Endothelial cell of umbilical vein (primary cell): ENCODE results near the gene PARD3B. TPM values are rescaled to one million over a fixed set of nuclear protein-coding genes. Genes with fewer than 3 reads are reported as not detected.

Source experiments
- BruUV-seq: library from RNA; stranded (reverse); fragments of 400-500 nt; replicated peaks from 2 replicates; lab custom pipeline; 2021; lab: Mats Ljungman, UMichigan
- CTCF ChIA-PET: fragments of 300-600, 350-600 bp; sonication (Branson Sonifier 250); formaldehyde crosslinking; loops from one replicate; lab custom pipeline; 2021; ENCODE audit warnings: antibody characterized with exemption, inconsistent platforms; lab: Charles Lee
- POLR2A ChIA-PET: fragments of 300-600, 350-600 bp; sonication (Branson Sonifier 250); formaldehyde crosslinking; loops from one replicate; lab custom pipeline; 2021; ENCODE audit warnings: antibody characterized with exemption, inconsistent platforms; lab: Charles Lee
- DNase-seq: peaks from one replicate; pipeline ENCODE4 v3.0.0-alpha.2; 2011; ENCODE audit warnings: low read depth, low spot score
- FAIRE-seq: peaks from 2 replicates; lab custom pipeline; 2011; peaks lifted over from hg19 to GRCh38; lab: Jason Lieb, UNC
- H2AFZ ChIP-seq: 2 replicates; pipeline ENCODE4 v1.6.0; 2012; ENCODE audit warnings: low read depth, low read length, control low read depth, inconsistent platforms
- H3K27ac ChIP-seq: 2 replicates; pipeline ENCODE4 v1.5.1; 2011; ENCODE audit warnings: low read depth, mild to moderate bottlenecking, control low read depth, low read length, moderate library complexity; ENCODE audit not compliant: insufficient read depth
- H3K27me3 ChIP-seq, 2 experiments: 2 replicates each; pipeline versions ENCODE4 v1.6.0 to v1.6.1; 2011; ENCODE audit warnings: low read length in 2 of 2, mixed read lengths in 1 of 2; ENCODE audit not compliant: control insufficient read depth in 2 of 2, insufficient read depth in 2 of 2
- H3K36me3 ChIP-seq, 2 experiments: 2 replicates in 1 of 2; 3 replicates in 1 of 2; pipeline ENCODE4 v1.5.1; 2011; ENCODE audit warnings: low read length in 2 of 2, mild to moderate bottlenecking in 1 of 2, moderate library complexity in 1 of 2; ENCODE audit not compliant: control insufficient read depth in 2 of 2, insufficient read depth in 2 of 2; ENCODE audit errors: extremely low read depth in 1 of 2
- H3K4me1 ChIP-seq: 3 replicates; pipeline ENCODE4 v1.5.1; 2011; ENCODE audit warnings: mild to moderate bottlenecking, low read length; ENCODE audit not compliant: control insufficient read depth, insufficient read depth; ENCODE audit errors: extremely low read depth
- H3K4me2 ChIP-seq: 2 replicates; pipeline ENCODE4 v1.6.1; 2011; ENCODE audit warnings: low read length, control low read depth, mixed read lengths; ENCODE audit not compliant: insufficient read depth
- H3K4me3 ChIP-seq, 3 experiments: fragments of 200-600 bp in 1 of 3; sonication (generic), shearing (Covaris generic) in 1 of 3; replicated peaks in 1 of 3; 2 replicates each; pipeline ENCODE4 v1.5.1; 2011 to 2016; ENCODE audit warnings: control low read depth in 3 of 3, low read length in 3 of 3, mild to moderate bottlenecking in 2 of 3, inconsistent platforms in 1 of 3, low read depth in 1 of 3, moderate library complexity in 1 of 3; ENCODE audit not compliant: insufficient read depth in 1 of 3
- H3K79me2 ChIP-seq: 2 replicates; pipeline ENCODE4 v1.6.0; 2012; ENCODE audit warnings: low read length, inconsistent platforms; ENCODE audit not compliant: control insufficient read depth, insufficient read depth
- H3K9ac ChIP-seq: replicated peaks from 2 replicates; pipeline ENCODE3; 2011; ENCODE audit warnings: low read length, control low read depth; ENCODE audit not compliant: insufficient read depth; ENCODE audit errors: extremely low read depth
- H3K9me1 ChIP-seq: replicated peaks from 3 replicates; pipeline ENCODE4 v1.6.0; 2011; ENCODE audit warnings: mild to moderate bottlenecking, low read length; ENCODE audit not compliant: control insufficient read depth, insufficient read depth; ENCODE audit errors: extremely low read depth
- H3K9me3 ChIP-seq: replicated peaks from 2 replicates; pipeline ENCODE4 v1.5.1; 2012; ENCODE audit warnings: low read length, inconsistent platforms; ENCODE audit not compliant: control insufficient read depth, insufficient read depth
- H4K20me1 ChIP-seq: replicated peaks from 2 replicates; pipeline ENCODE3; 2011; ENCODE audit warnings: mild to moderate bottlenecking, low read length; ENCODE audit not compliant: control insufficient read depth, insufficient read depth; ENCODE audit errors: extremely low read depth
- CTCF ChIP-seq, 2 donors: IDR thresholded peaks; 1 replicate in 1 of 2; 2 replicates in 1 of 2; pipeline ENCODE4 v1.5.1; 2011; ENCODE audit warnings: low read length in 2 of 2, mild to moderate bottlenecking in 2 of 2, moderate library complexity in 2 of 2, control low read depth in 1 of 2, inconsistent platforms in 1 of 2, low read depth in 1 of 2; ENCODE audit not compliant: insufficient read depth in 1 of 2; ENCODE audit errors: extremely low read depth in 1 of 2
- EZH2 ChIP-seq: IDR thresholded peaks from 2 replicates; pipeline ENCODE4 v1.6.1; 2012; ENCODE audit warnings: borderline replicate concordance, low read depth, mild to moderate bottlenecking, moderate library complexity, low read length, inconsistent platforms; ENCODE audit not compliant: severe bottlenecking
- FOS ChIP-seq: IDR thresholded peaks from 2 replicates; pipeline ENCODE4 v1.6.1; 2011; ENCODE audit warnings: mild to moderate bottlenecking, low read length, moderate library complexity, borderline replicate concordance; ENCODE audit not compliant: insufficient read depth
- GATA2 ChIP-seq: IDR thresholded peaks from 2 replicates; pipeline ENCODE4 v1.7.0; 2011; ENCODE audit warnings: low read depth, mild to moderate bottlenecking, moderate library complexity, mixed read lengths, low read length; ENCODE audit not compliant: insufficient read length, insufficient read depth
- JUN ChIP-seq: IDR thresholded peaks from 2 replicates; pipeline ENCODE4 v1.6.1; 2011; ENCODE audit warnings: borderline replicate concordance, low read depth; ENCODE audit not compliant: insufficient read length, insufficient read depth
- POLR2A ChIP-seq: IDR thresholded peaks from 2 replicates; pipeline ENCODE4 v1.6.1; 2012; ENCODE audit warnings: low read depth, mild to moderate bottlenecking, control low read depth, low read length
- POLR2AphosphoS5 ChIP-seq: IDR thresholded peaks from 2 replicates; pipeline ENCODE4 v1.6.1; 2012; ENCODE audit warnings: low read depth, mild to moderate bottlenecking, control low read depth, low read length, moderate library complexity; ENCODE audit not compliant: insufficient read depth
- dilution Hi-C: fragments of 300-500 bp; cut with MboI; formaldehyde crosslinking; loops from one replicate; pipeline ENCODE4 v1.15.0; 2019; ENCODE audit warnings: low sequenced_read_pairs; ENCODE audit not compliant: extremely low pct_ligation_motif_present
- intact Hi-C: fragments of 100-400 bp; cut with micrococcal nuclease; formaldehyde crosslinking; loops from one replicate; pipeline ENCODE4 v1.10.0; 2022
- polyA plus RNA-seq, 4 experiments: library from polyadenylated mRNA; depleted of rRNA in 3 of 4; stranded (reverse) in 3 of 4; unstranded in 1 of 4; fragments of >200 nt; gene quantifications; 2 replicates each; pipeline versions ENCODE4 v1.2.1 to v1.2.3, GENCODE V29; 2011 to 2012; ENCODE audit warnings: missing spikeins in 1 of 4
- total RNA-seq: library from RNA; stranded (reverse); gene quantifications from 2 replicates; pipeline ENCODE4 v1.2.3, GENCODE V29; 2021
- TF ChIP-seq, protein P1 (sequence below): IDR thresholded peaks from 2 replicates; pipeline ENCODE4 v1.6.1; 2011; ENCODE audit not compliant: insufficient read depth, insufficient read length

Gene PARD3B
- total and polyA plus RNA-seq, 2 donors (not counting 3 experiments of a cell fraction or from before 2014, with no cell fraction given): 2.2 to 30.9 TPM

DNA sequence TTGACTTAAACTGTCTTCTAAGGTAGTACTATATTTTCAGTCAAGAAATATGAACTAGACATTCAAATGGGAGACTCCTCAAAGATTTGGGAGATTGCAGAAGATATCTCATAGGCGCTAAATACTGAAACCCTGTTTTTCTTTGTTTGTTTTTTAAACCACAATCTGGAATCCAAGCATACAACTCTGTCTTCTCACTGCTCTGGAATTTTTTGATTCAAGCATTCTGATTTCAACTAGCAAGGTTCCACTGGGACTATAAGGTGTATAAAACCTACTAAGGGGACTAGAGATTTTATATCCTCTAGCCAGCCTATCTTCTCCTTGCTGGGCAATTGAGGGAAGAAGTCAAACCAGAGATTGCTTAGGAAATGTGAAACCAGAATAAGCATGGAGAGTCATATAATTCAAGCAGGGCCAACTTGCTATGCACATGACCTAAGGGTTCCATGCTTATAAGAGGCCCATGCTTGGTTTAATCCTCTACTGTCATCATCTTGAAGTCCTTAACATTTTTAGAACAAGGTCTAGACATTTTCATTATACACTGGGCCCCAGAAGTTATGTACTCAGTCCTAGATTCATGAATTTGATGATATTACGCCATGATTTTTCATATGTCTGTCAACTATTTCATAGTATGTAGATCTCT lies 405.5 kb downstream of the PARD3B start:
- intact Hi-C loops: no loop called here
- Histone ChIP-seq H3K4me3 (no peak overlapping the region), H3K9me3 (no peaks in the 10 kb centered on the region), H2AFZ (no peak overlapping the region), H3K27ac (no peak overlapping the region), H3K36me3 (no peaks in the 10 kb centered on the region), H3K9me1 (no peaks in the 10 kb centered on the region), H3K9ac (no peak overlapping the region), H4K20me1 (no peaks in the 10 kb centered on the region), H3K4me1 (no peaks in the 10 kb centered on the region), H3K4me2 (no peak overlapping the region), H3K27me3 (no peaks in the 10 kb centered on the region), H3K79me2 (no peaks in the 10 kb centered on the region)
- FAIRE-seq: no peak
- dilution Hi-C loops: no loop called here
- no peak for DNase-seq
- ChIA-PET CTCF (no interaction called here), POLR2A (no interaction called here)
- TF ChIP-seq, protein P1, sequence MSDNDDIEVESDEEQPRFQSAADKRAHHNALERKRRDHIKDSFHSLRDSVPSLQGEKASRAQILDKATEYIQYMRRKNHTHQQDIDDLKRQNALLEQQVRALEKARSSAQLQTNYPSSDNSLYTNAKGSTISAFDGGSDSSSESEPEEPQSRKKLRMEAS: no peak
- TF ChIP-seq POLR2AphosphoS5 (no peak), GATA2 (no peak), JUN (no peak), POLR2A (no peak), FOS (no peak), EZH2 (no peak)
- BruUV-seq: no TSS peak

GRCh38 chr2:204958371-204958770 lies 413.1 kb downstream of the PARD3B start:
- dilution Hi-C loops: no loop called here
- no TSS peak for BruUV-seq
- intact Hi-C loops: no loop called here
- TF ChIP-seq GATA2 (no peak), EZH2 (no peak), JUN (no peak), CTCF (IDR thresholded peaks at IDR 0.05; ENCODE audit: extremely low read depth in 1 of 2, insufficient read depth in 1 of 2, low read depth in 1 of 2, low read length in 2 of 2) (no peak), POLR2AphosphoS5 (no peak)
- TF ChIP-seq, protein P1: no peak
- H3K27me3 ChIP-seq: no peaks in the 10 kb centered on the region
- no peak overlapping the region for H3K27ac ChIP-seq
- ChIA-PET CTCF (no interaction called here), POLR2A (no interaction called here)
- no peaks in the 10 kb centered on the region for H3K79me2 ChIP-seq
- H4K20me1 ChIP-seq: no peaks in the 10 kb centered on the region
- H3K9me1 ChIP-seq: no peaks in the 10 kb centered on the region
- no peaks in the 10 kb centered on the region for H3K36me3 ChIP-seq
- H3K4me2 ChIP-seq: no peak overlapping the region
- H3K4me3 ChIP-seq: no peak overlapping the region
- no peaks in the 10 kb centered on the region for H3K9me3 ChIP-seq
- H3K9ac ChIP-seq: no peak overlapping the region
- no peak overlapping the region for H2AFZ ChIP-seq
- no peaks in the 10 kb centered on the region for H3K4me1 ChIP-seq
- FAIRE-seq: peak; percentile 43
- DNase-seq: no peak
